HepG2 (cell line): ENCODE measurements around the gene ATP6V1F. TPM values are rescaled to one million over a fixed set of nuclear protein-coding genes. Genes with fewer than 3 reads are reported as not detected.

ENCODE experiments used
- KDM6A ChIP-seq: IDR thresholded peaks from 2 replicates; pipeline ENCODE4 v1.6.1; 2016; ENCODE audit warnings: low read depth
- NR2C2 ChIP-seq: sonication (generic); formaldehyde crosslinking; IDR thresholded peaks from 2 replicates; pipeline ENCODE4 v1.4.0; 2020; ENCODE audit warnings: missing genetic modification reagents, mild to moderate bottlenecking, moderate library complexity, borderline replicate concordance
- PATZ1 ChIP-seq: sonication (generic); formaldehyde crosslinking; IDR thresholded peaks from 2 replicates; pipeline ENCODE4 v1.4.0; 2020; ENCODE audit warnings: missing genetic modification reagents
- RBFOX2 ChIP-seq: fragments of 200-400 bp; formaldehyde crosslinking; IDR thresholded peaks from 2 replicates; pipeline ENCODE4 v1.6.1; 2017; ENCODE audit warnings: low read depth, mild to moderate bottlenecking, low read length
- SNAPC2 ChIP-seq: sonication (generic); formaldehyde crosslinking; IDR thresholded peaks from 2 replicates; pipeline ENCODE4 v1.8.1; 2022; ENCODE audit warnings: mild to moderate bottlenecking, missing genetic modification reagents
- SRSF4 ChIP-seq: fragments of 200-400 bp; formaldehyde crosslinking; IDR thresholded peaks from one replicate; pipeline ENCODE4 v1.6.1; 2018; ENCODE audit warnings: mild to moderate bottlenecking, low read depth, low read length, moderate library complexity; ENCODE audit not compliant: poor library complexity, severe bottlenecking
- TAF1 ChIP-seq: sonication (generic); formaldehyde crosslinking; IDR thresholded peaks from 2 replicates; pipeline ENCODE4 v1.4.0; 2020; ENCODE audit warnings: missing genetic modification reagents
- TBX3 ChIP-seq: fragments of 450-650 bp; IDR thresholded peaks from 2 replicates; pipeline ENCODE4 v1.6.1; 2017; ENCODE audit warnings: antibody characterized with exemption, mild to moderate bottlenecking, inconsistent platforms, borderline replicate concordance
- TEF ChIP-seq: sonication (generic); formaldehyde crosslinking; IDR thresholded peaks from 2 replicates; pipeline ENCODE4 v1.5.0; 2020; ENCODE audit warnings: missing genetic modification reagents
- TMF1 ChIP-seq: sonication (generic); formaldehyde crosslinking; IDR thresholded peaks from 2 replicates; pipeline ENCODE4 v1.8.1; 2022; ENCODE audit warnings: low read depth, missing genetic modification reagents
- YEATS2 ChIP-seq: sonication (generic); formaldehyde crosslinking; IDR thresholded peaks from 2 replicates; pipeline ENCODE4 v1.4.0; 2020; ENCODE audit warnings: missing genetic modification reagents, borderline replicate concordance
- ZMYM4 ChIP-seq: sonication (generic); formaldehyde crosslinking; IDR thresholded peaks from 2 replicates; pipeline ENCODE4 v1.8.1; 2023; ENCODE audit warnings: mild to moderate bottlenecking, missing genetic modification reagents
- ZNF766 ChIP-seq: sonication (generic); formaldehyde crosslinking; IDR thresholded peaks from 2 replicates; pipeline ENCODE4 v1.5.0; 2020; ENCODE audit warnings: missing genetic modification reagents, borderline replicate concordance
- ZNF792 ChIP-seq: IDR thresholded peaks from 2 replicates; pipeline ENCODE4 v1.6.1; 2016
- polyA plus RNA-seq, 8 experiments: library from polyadenylated mRNA; depleted of rRNA in 3 of 8; stranded (reverse) in 7 of 8; unstranded in 1 of 8; fragments of >200 nt; fragmentation: Illumina TruSeq in 4 of 8; extraction: Trizol in 4 of 8; gene quantifications; 2 replicates each; pipeline versions ENCODE4 v1.2.1 to v1.2.3, GENCODE V29; 2011 to 2016; ENCODE audit warnings: low read depth in 4 of 8, missing spikeins in 1 of 8, mixed read lengths in 1 of 8; ENCODE audit not compliant: insufficient read depth in 1 of 8
- total RNA-seq, 5 experiments: library from RNA; depleted of rRNA; stranded (reverse); fragments of >200 nt; fragmentation: Illumina TruSeq; extraction: Trizol; gene quantifications; 2 replicates each; pipeline ENCODE4 v1.2.3, GENCODE V29; 2016; ENCODE audit warnings: low read depth in 1 of 5
- TF ChIP-seq, protein P1 (sequence below): IDR thresholded peaks from 2 replicates; pipeline ENCODE4 v1.6.1; 2016; ENCODE audit warnings: mild to moderate bottlenecking, missing biosample characterization, missing genetic modification reagents
- TF ChIP-seq, protein P2 (sequence below): sonication (generic); formaldehyde crosslinking; IDR thresholded peaks from 2 replicates; pipeline ENCODE4 v1.5.0; 2020; ENCODE audit warnings: missing genetic modification reagents, mild to moderate bottlenecking, borderline replicate concordance
- TF ChIP-seq, protein P3 (sequence below): sonication (generic); formaldehyde crosslinking; IDR thresholded peaks from 2 replicates; pipeline ENCODE4 v1.8.1; 2023; ENCODE audit warnings: mild to moderate bottlenecking, moderate library complexity, missing genetic modification reagents
- TF ChIP-seq, protein P4 (sequence below): sonication (generic); formaldehyde crosslinking; IDR thresholded peaks from 2 replicates; pipeline ENCODE4 v1.9.0; 2021; ENCODE audit warnings: missing genetic modification reagents, borderline replicate concordance
- TF ChIP-seq, protein P5 (sequence below): sonication (generic); formaldehyde crosslinking; IDR thresholded peaks from 2 replicates; pipeline ENCODE4 v1.4.0; 2020; ENCODE audit warnings: missing genetic modification reagents, mild to moderate bottlenecking, borderline replicate concordance

ATP6V1F gene
- total and polyA plus RNA-seq, 2 of the 13 experiments (the other 11 are each of a cell fraction or from before 2014, with no cell fraction given), result 87.2 to 132 TPM

DNA sequence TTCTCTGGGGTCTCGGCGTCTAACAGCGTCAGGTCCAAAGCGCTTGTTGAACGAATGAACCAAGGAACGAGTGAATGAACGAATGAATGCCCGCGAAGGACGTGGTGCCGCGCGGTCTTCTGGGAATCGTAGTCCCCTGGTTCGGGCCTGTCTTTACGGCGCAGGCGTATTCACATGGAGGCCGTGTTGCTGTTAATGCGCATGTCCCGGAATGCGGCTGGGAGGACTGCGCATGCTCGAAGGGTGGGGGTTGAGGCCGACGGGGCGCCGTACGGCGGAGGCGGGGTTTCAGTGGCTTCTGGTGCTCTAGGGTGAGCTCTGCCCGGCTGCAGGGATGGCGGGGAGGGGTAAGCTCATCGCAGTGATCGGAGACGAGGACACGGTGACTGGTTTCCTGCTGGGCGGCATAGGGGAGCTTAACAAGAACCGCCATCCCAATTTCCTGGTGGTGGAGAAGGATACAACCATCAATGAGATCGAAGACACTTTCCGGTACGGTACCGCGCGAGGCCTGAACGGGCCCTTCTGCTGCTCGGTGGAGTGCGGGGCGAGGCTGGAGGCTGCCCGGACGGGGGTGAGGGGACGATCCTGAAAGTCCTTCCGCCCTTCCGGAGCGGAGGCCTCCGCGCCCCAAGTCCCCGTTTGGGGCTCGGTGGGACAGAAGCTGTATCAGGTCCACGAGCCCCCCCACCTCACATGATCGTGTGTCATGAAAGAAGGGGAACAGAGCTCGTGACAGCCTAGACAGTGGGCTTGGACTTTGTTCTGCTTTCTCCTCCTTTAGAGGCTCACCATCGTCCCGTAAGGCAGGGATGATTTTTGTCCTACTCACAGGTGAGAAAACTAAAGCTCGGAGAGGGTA is at the start of gene ATP6V1F (continued):
- peak; percentile 45; the same call in 1 of the 2 replicates for TF ChIP-seq PATZ1
- TF ChIP-seq, protein P1, sequence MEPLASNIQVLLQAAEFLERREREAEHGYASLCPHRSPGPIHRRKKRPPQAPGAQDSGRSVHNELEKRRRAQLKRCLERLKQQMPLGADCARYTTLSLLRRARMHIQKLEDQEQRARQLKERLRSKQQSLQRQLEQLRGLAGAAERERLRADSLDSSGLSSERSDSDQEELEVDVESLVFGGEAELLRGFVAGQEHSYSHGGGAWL (CRISPR knock-in tag), result no peak
- TF ChIP-seq SRSF4, result no peak
- peak; percentile 42; the same call in 1 of the 2 replicates for TF ChIP-seq YEATS2 (CRISPR knock-in tag)
- TF ChIP-seq, protein P2, sequence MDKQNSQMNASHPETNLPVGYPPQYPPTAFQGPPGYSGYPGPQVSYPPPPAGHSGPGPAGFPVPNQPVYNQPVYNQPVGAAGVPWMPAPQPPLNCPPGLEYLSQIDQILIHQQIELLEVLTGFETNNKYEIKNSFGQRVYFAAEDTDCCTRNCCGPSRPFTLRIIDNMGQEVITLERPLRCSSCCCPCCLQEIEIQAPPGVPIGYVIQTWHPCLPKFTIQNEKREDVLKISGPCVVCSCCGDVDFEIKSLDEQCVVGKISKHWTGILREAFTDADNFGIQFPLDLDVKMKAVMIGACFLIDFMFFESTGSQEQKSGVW (CRISPR knock-in tag), result no peak
- TF ChIP-seq, protein P3, sequence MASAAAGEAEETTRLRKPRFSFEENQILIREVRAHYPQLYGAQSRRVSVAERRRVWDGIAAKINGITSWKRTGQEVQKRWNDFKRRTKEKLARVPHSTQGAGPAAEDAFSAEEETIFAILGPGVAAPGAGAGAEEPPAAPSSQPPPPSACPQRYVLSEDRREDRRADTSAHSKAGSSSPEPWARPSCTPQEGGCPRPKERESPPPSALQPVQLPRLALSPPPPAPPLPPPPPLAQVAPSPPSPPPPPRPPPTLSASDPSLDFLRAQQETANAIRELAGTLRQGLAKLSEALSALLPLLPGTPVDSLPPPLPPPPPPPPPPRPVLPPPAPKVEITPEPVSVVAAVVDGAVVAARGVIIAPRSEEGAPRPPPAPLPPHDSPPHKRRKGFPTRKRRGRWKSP (CRISPR knock-in tag), result no peak
- TF ChIP-seq SNAPC2 (CRISPR knock-in tag), result no peak
- TF ChIP-seq KDM6A (CRISPR knock-in tag), result no peak
- TF ChIP-seq, protein P4, sequence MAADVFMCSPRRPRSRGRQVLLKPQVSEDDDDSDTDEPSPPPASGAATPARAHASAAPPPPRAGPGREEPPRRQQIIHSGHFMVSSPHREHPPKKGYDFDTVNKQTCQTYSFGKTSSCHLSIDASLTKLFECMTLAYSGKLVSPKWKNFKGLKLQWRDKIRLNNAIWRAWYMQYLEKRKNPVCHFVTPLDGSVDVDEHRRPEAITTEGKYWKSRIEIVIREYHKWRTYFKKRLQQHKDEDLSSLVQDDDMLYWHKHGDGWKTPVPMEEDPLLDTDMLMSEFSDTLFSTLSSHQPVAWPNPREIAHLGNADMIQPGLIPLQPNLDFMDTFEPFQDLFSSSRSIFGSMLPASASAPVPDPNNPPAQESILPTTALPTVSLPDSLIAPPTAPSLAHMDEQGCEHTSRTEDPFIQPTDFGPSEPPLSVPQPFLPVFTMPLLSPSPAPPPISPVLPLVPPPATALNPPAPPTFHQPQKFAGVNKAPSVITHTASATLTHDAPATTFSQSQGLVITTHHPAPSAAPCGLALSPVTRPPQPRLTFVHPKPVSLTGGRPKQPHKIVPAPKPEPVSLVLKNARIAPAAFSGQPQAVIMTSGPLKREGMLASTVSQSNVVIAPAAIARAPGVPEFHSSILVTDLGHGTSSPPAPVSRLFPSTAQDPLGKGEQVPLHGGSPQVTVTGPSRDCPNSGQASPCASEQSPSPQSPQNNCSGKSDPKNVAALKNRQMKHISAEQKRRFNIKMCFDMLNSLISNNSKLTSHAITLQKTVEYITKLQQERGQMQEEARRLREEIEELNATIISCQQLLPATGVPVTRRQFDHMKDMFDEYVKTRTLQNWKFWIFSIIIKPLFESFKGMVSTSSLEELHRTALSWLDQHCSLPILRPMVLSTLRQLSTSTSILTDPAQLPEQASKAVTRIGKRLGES (CRISPR knock-in tag), result no peak
- TF ChIP-seq, protein P5, sequence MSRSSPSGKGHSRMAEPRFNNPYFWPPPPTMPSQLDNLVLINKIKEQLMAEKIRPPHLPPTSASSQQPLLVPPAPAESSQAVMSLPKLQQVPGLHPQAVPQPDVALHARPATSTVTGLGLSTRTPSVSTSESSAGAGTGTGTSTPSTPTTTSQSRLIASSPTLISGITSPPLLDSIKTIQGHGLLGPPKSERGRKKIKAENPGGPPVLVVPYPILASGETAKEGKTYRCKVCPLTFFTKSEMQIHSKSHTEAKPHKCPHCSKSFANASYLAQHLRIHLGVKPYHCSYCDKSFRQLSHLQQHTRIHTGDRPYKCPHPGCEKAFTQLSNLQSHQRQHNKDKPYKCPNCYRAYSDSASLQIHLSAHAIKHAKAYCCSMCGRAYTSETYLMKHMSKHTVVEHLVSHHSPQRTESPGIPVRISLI (CRISPR knock-in tag), result no peak
- TF ChIP-seq RBFOX2, result peak; percentile 52; the same call in 1 of the 2 replicates
- no peak for TF ChIP-seq ZNF766 (CRISPR knock-in tag)
- no peak for TF ChIP-seq TBX3
- TF ChIP-seq TAF1 (CRISPR knock-in tag), result peak; percentile 67
- TF ChIP-seq ZMYM4 (CRISPR knock-in tag), result no peak
- no peak for TF ChIP-seq TEF (CRISPR knock-in tag)
- TF ChIP-seq TMF1 (CRISPR knock-in tag), result no peak
- TF ChIP-seq NR2C2 (CRISPR knock-in tag), result peak; percentile 65
- peak; percentile 37; the same call in 1 of the 2 replicates for TF ChIP-seq ZNF792
